ENCODE results near the gene IL27RA. TPM values are rescaled to one million over a fixed set of nuclear protein-coding genes. Genes with fewer than 3 reads are reported as not detected.

Gene IL27RA
- total RNA-seq = 1.5 TPM

DNA sequence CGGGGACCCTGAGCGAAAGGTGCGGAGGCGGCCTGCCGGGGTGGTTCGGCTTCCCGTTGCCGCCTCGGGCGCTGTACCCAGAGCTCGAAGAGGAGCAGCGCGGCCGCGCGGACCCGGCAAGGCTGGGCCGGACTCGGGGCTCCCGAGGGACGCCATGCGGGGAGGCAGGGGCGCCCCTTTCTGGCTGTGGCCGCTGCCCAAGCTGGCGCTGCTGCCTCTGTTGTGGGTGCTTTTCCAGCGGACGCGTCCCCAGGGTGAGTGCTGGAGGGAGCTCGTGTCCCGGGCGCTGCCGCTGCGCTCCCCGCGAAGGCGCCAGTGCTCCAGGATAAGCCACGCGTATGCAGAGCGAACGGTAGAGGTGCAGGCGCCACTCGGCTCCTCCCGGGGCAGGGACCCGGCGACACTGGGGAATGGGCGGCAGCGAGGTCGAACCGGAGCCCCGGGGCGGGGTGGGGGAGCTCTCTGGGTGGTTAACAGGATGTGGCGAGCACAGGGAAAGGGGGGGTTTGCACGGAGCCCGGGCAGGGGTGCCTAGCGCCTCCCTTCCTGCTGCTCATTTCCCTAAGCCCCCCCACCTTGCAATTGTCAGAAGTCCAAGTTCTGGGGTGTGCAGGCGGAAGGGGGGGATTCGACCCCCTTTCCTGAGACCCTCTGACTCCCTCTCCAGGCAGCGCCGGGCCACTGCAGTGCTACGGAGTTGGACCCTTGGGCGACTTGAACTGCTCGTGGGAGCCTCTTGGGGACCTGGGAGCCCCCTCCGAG, at the start of gene IL27RA:
TSS of gene IL27RA (plus strand) at position 44 of the 762 bp plus-strand sequence. CDS start at position 155, 111 bp downstream.
- DNase-seq (ENCODE audit: extremely low spot score in 2 of 2) = no peak

DNA sequence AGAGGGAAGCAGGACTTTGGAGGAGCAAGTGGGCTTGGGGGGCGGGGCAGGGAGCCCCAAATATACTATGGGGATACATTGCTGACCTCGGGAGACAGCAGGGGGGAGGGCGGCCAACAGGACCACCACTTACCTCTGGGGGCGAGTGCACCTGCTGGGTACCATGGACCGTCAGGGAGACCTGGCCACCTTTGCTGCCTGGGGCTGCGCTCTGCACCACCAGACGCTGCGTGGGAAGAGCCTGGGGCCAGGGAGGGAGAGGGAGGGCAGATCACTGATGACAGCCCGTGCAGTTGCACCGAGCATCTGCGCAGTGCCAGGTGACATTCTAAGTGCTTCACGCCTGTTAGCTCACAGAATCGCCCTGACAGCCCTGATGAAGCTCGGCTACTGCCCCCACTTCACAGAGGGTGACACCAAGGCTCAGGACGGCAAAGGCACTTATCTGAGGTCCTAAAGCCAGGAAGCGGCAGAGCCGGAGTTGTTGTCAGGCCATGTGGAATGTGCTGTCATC, 49.5 kb upstream of the IL27RA start:
- Histone ChIP-seq H3K27ac (no peak overlapping the region), H3K27me3 (no peaks in the 10 kb centered on the region), H3K36me3 (peaks cover 0 to 7% of the 10 kb centered on the region in 2 donors), H3K4me3 (no peak overlapping the region), H3K4me1 (peaks cover 25% of the 10 kb centered on the region), H3K9me3 (no peaks in the 10 kb centered on the region)
- intact Hi-C loops (cut with DNase I) = no loop called here
- DNase-seq (ENCODE audit: extremely low spot score in 2 of 2) = no peak
- no peak for TF ChIP-seq POLR2AphosphoS5 (IDR thresholded peaks at IDR 0.05; ENCODE audit: insufficient read depth in 1 of 2, low read depth in 1 of 2)
- TF ChIP-seq, protein P1, sequence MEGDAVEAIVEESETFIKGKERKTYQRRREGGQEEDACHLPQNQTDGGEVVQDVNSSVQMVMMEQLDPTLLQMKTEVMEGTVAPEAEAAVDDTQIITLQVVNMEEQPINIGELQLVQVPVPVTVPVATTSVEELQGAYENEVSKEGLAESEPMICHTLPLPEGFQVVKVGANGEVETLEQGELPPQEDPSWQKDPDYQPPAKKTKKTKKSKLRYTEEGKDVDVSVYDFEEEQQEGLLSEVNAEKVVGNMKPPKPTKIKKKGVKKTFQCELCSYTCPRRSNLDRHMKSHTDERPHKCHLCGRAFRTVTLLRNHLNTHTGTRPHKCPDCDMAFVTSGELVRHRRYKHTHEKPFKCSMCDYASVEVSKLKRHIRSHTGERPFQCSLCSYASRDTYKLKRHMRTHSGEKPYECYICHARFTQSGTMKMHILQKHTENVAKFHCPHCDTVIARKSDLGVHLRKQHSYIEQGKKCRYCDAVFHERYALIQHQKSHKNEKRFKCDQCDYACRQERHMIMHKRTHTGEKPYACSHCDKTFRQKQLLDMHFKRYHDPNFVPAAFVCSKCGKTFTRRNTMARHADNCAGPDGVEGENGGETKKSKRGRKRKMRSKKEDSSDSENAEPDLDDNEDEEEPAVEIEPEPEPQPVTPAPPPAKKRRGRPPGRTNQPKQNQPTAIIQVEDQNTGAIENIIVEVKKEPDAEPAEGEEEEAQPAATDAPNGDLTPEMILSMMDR (IDR thresholded peaks at IDR 0.05) = no peak
- no peak for TF ChIP-seq POLR2A (IDR thresholded peaks at IDR 0.05)

More for the DNA sequence above, at the start of gene IL27RA:
- Histone ChIP-seq H3K27ac (peak within 1 kb of the TSS; percentile 72), H3K9me3 (no peaks in the 10 kb centered on the region), H3K27me3 (no peaks in the 10 kb centered on the region), H3K4me1 (peaks cover 15% of the 10 kb centered on the region), H3K36me3 (no peaks in the 10 kb centered on the region), H3K4me3 (peak within 1 kb of the TSS; percentile 54 to 63)
- TF ChIP-seq, protein P1 (IDR thresholded peaks at IDR 0.05) = peak in 1 of 3 experiments; percentile 42
- TF ChIP-seq POLR2AphosphoS5 (IDR thresholded peaks at IDR 0.05; ENCODE audit: insufficient read depth in 1 of 2, low read depth in 1 of 2) (peak in 1 of 2 donors; percentile 51), POLR2A (IDR thresholded peaks at IDR 0.05) (no peak)
- intact Hi-C loops (cut with DNase I) = no loop called here

DNA sequence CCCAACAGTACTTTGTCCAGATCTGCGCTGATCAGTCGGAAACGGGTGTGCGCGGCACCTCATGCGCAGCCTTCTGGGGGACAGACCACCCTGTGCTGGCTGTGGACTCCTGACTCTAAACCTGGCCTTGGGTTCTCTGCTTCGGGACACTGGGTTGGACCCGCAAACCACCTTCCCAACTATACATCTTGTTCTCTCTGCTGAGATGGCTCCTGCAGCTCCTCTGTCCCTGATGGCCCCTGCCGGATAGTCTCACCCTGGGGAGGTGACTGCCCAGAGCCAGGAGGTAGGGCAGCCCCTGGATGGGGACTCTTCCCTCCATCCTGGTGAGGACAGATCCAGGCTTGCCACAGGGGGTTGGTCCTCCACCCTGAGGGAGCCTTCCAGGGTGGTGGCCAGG, 48.8 kb upstream of the IL27RA start:
- Histone ChIP-seq H3K36me3 (peaks cover 0 to 7% of the 10 kb centered on the region in 2 donors), H3K4me3 (no peak overlapping the region), H3K9me3 (no peaks in the 10 kb centered on the region), H3K27ac (no peak overlapping the region), H3K27me3 (no peaks in the 10 kb centered on the region), H3K4me1 (peaks cover 26% of the 10 kb centered on the region)
- no peak for TF ChIP-seq POLR2AphosphoS5 (IDR thresholded peaks at IDR 0.05; ENCODE audit: insufficient read depth in 1 of 2, low read depth in 1 of 2)
- TF ChIP-seq POLR2A (IDR thresholded peaks at IDR 0.05) = no peak
- TF ChIP-seq, protein P1 (IDR thresholded peaks at IDR 0.05) = no peak
- no peak for DNase-seq (ENCODE audit: extremely low spot score in 2 of 2)
- intact Hi-C loops (cut with DNase I) = no loop called here

DNA sequence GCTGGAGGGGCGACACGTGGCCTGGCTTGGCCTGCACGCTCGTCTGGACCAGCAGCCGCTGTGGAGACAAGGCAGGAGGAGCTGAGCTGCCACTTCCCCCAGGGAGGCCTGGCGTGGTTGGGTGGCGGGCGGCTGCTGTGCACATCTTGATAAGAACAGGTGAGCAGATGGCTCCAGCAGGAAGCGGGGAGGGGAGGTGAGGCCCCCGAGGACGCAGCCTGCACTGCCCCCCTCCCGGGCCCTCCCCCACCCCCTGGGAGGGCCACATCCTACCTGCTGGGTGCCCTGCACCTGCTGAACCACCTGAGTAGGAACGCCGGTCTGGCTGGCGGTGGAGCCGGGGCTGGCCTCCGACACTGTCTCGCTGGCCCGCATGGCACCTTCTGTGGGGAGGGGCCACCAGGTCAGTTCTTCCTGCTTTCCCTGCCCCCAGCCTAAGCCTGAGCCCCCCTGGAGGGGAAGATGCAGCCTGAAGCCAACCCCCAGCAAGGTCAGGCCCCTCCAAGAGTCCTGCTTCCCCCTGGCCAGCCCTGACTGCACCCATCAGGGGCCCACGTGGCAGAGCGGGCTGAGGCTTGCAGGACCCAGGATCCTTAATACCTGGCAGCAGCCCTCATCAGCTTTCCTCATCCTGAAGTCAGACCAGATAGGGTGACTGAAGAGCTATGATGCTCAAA, 48.2 kb upstream of the IL27RA start:
- peaks cover 20% of the 10 kb centered on the region for H3K4me1 ChIP-seq
- no peak for DNase-seq (ENCODE audit: extremely low spot score in 2 of 2)
- peaks cover 0 to 7% of the 10 kb centered on the region in 2 donors for H3K36me3 ChIP-seq
- TF ChIP-seq POLR2A (IDR thresholded peaks at IDR 0.05) = no peak
- TF ChIP-seq, protein P1 (IDR thresholded peaks at IDR 0.05) = no peak
- no peak for TF ChIP-seq POLR2AphosphoS5 (IDR thresholded peaks at IDR 0.05; ENCODE audit: insufficient read depth in 1 of 2, low read depth in 1 of 2)
- no peak overlapping the region for H3K27ac ChIP-seq
- intact Hi-C loops (cut with DNase I) = no loop called here
- no peaks in the 10 kb centered on the region for H3K27me3 ChIP-seq
- no peaks in the 10 kb centered on the region for H3K9me3 ChIP-seq
- no peak overlapping the region for H3K4me3 ChIP-seq

All from vagina (tissue), 2 donors.